ENCODE results near the gene PNMT. TPM values are rescaled to one million over a fixed set of nuclear protein-coding genes. Genes with fewer than 3 reads are reported as not detected.

Gene PNMT
- total RNA-seq, 1 donor from 2014 or later: 3.3 TPM

- Mint-ChIP-seq H3K27me3 (no peaks in the 10 kb centered on the region), H3K27ac (no peak overlapping the region), H3K9me3 (no peaks in the 10 kb centered on the region), H3K4me1 (ENCODE audit: unreplicated experiment) (peaks cover 11% of the 10 kb centered on the region), H3K4me3 (no peak overlapping the region), H3K36me3 (no peaks in the 10 kb centered on the region)
- DNase-seq (ENCODE audit: extremely low spot score, unreplicated experiment): no peak
- no peak for TF ChIP-seq CTCF (conservative IDR thresholded peaks at IDR 0.05)
Measured at GRCh38 chr17:39659279-39660010, 8.8 kb upstream of the PNMT start.

- H3K27me3 Mint-ChIP-seq: no peaks in the 10 kb centered on the region
- peaks cover 11% of the 10 kb centered on the region for H3K4me1 Mint-ChIP-seq (ENCODE audit: unreplicated experiment)
- no peak overlapping the region for H3K4me3 Mint-ChIP-seq
- H3K27ac Mint-ChIP-seq: no peak overlapping the region
- no peak for DNase-seq (ENCODE audit: extremely low spot score, unreplicated experiment)
- no peaks in the 10 kb centered on the region for H3K9me3 Mint-ChIP-seq
- TF ChIP-seq CTCF (conservative IDR thresholded peaks at IDR 0.05): no peak
- H3K36me3 Mint-ChIP-seq: no peaks in the 10 kb centered on the region
Measured at GRCh38 chr17:39660011-39660360, 8.3 kb upstream of the PNMT start.

- DNase-seq (ENCODE audit: extremely low spot score, unreplicated experiment): no peak
- Mint-ChIP-seq H3K27me3 (no peaks in the 10 kb centered on the region), H3K36me3 (no peaks in the 10 kb centered on the region), H3K27ac (no peak overlapping the region), H3K4me1 (ENCODE audit: unreplicated experiment) (peaks cover 5% of the 10 kb centered on the region), H3K4me3 (no peak overlapping the region), H3K9me3 (no peaks in the 10 kb centered on the region)
- TF ChIP-seq CTCF (conservative IDR thresholded peaks at IDR 0.05): no peak
Measured at GRCh38 chr17:39660397-39661385, 7.6 kb upstream of the PNMT start.

GRCh38 chr17:39661744-39662541 lies 6.3 kb upstream of the PNMT start:
- Mint-ChIP-seq H3K36me3 (no peaks in the 10 kb centered on the region), H3K27ac (no peak overlapping the region), H3K9me3 (no peaks in the 10 kb centered on the region), H3K27me3 (peaks cover 4% of the 10 kb centered on the region), H3K4me1 (ENCODE audit: unreplicated experiment) (peaks cover 4% of the 10 kb centered on the region), H3K4me3 (no peak overlapping the region)
- DNase-seq (ENCODE audit: extremely low spot score, unreplicated experiment): no peak
- no peak for TF ChIP-seq CTCF (conservative IDR thresholded peaks at IDR 0.05)

- Mint-ChIP-seq H3K9me3 (no peaks in the 10 kb centered on the region), H3K4me3 (no peak overlapping the region), H3K36me3 (no peaks in the 10 kb centered on the region), H3K4me1 (ENCODE audit: unreplicated experiment) (peaks cover 4% of the 10 kb centered on the region), H3K27ac (no peak overlapping the region), H3K27me3 (peaks cover 4% of the 10 kb centered on the region)
- DNase-seq (ENCODE audit: extremely low spot score, unreplicated experiment): no peak
- no peak for TF ChIP-seq CTCF (conservative IDR thresholded peaks at IDR 0.05)
Measured at GRCh38 chr17:39662551-39663339, 5.5 kb upstream of the PNMT start.
